ENCODE data around the gene BCL2.

The BCL2 gene

GRCh38 chr18:63325086-63325686 is 5.6 kb upstream of the BCL2 start:
- no peak for DNase-seq

GRCh38 chr18:63322908-63323634 is 3.5 kb upstream of the BCL2 start:
- no peak for DNase-seq

GRCh38 chr18:63322206-63322605 is 2.6 kb upstream of the BCL2 start:
- DNase-seq = no peak

GRCh38 chr18:63321291-63321690 is 1.7 kb upstream of the BCL2 start:
- no peak for DNase-seq

- no peak for DNase-seq
Measured at GRCh38 chr18:63320975-63321265, 1.4 kb upstream of the BCL2 start.

- DNase-seq = no peak
Measured at GRCh38 chr18:63320123-63320974, 780 bp upstream of the BCL2 start.

- DNase-seq = no peak
Measured at GRCh38 chr18:63318889-63319382, 633 bp downstream of the BCL2 start.

- DNase-seq = no peak
Measured at GRCh38 chr18:63317982-63318888, 1.3 kb downstream of the BCL2 start.

- no peak for DNase-seq
Measured at GRCh38 chr18:63317556-63317946, 2.0 kb downstream of the BCL2 start.

- no peak for DNase-seq
Measured at GRCh38 chr18:63316612-63317555, 2.7 kb downstream of the BCL2 start.

- no peak for DNase-seq
Measured at GRCh38 chr18:63315876-63316275, 3.7 kb downstream of the BCL2 start.

GRCh38 chr18:63315131-63315662 is 4.4 kb downstream of the BCL2 start:
- no peak for DNase-seq

- DNase-seq = no peak
Measured at GRCh38 chr18:63314062-63314790, 5.3 kb downstream of the BCL2 start.

GRCh38 chr18:63313396-63313917 is 6.1 kb downstream of the BCL2 start:
- DNase-seq = no peak

GRCh38 chr18:63312737-63313395 is 6.7 kb downstream of the BCL2 start:
- no peak for DNase-seq

GRCh38 chr18:63312019-63312409 is 7.6 kb downstream of the BCL2 start:
- DNase-seq = no peak

- DNase-seq = no peak
Measured at GRCh38 chr18:63311118-63312018, 8.2 kb downstream of the BCL2 start.

GRCh38 chr18:63309422-63309821 is 10.1 kb downstream of the BCL2 start:
- no peak for DNase-seq
